Ovary (tissue), 9 donors: Measurements from ENCODE around the gene GSTT4. TPM values are rescaled to one million over a fixed set of nuclear protein-coding genes. Genes with fewer than 3 reads are reported as not detected.

Experiments used
- DNase-seq, 5 donors: peaks; one replicate each; pipeline ENCODE4 v3.0.0-alpha.2; 2019 to 2020
- H3K27ac ChIP-seq, 2 donors: fragments of 200-600 bp; one replicate each; pipeline versions ENCODE4 v1.5.1 to v1.8.0; 2019 to 2022
- H3K27me3 ChIP-seq: fragments of 200-600 bp; one replicate; pipeline ENCODE4 v1.8.0; 2022
- H3K36me3 ChIP-seq: fragments of 200-600 bp; sonication (generic); one replicate; pipeline ENCODE4 v1.5.1; 2019
- H3K4me1 ChIP-seq: one replicate; pipeline ENCODE4 v1.8.1; 2013; ENCODE audit warnings: mild to moderate bottlenecking, moderate library complexity; ENCODE audit not compliant: insufficient read depth
- H3K4me3 ChIP-seq: fragments of 200-600 bp; sonication (generic); one replicate; pipeline ENCODE4 v1.5.1; 2017
- H3K9me3 ChIP-seq, 2 donors: fragments of 200-600 bp in 1 of 2; sonication (generic) in 1 of 2; one replicate each; pipeline versions ENCODE4 v1.5.1 to v1.8.1; 2013 to 2019; ENCODE audit warnings: mild to moderate bottlenecking in 1 of 2, moderate library complexity in 1 of 2
- CTCF ChIP-seq, 3 donors: fragments of 450-650 bp in 2 of 3; fragments of 200-600 bp in 1 of 3; IDR thresholded peaks; one replicate each; pipeline versions ENCODE4 v1.5.1 to v1.8.0; 2016 to 2022; ENCODE audit warnings: antibody characterized with exemption in 3 of 3, mild to moderate bottlenecking in 1 of 3
- EP300 ChIP-seq: sonication (generic); formaldehyde crosslinking; IDR thresholded peaks from one replicate; pipeline ENCODE4 v1.6.1; 2017; ENCODE audit warnings: antibody characterized with exemption
- POLR2A ChIP-seq: fragments of 450-650 bp; IDR thresholded peaks from one replicate; pipeline ENCODE4 v1.6.1; 2017; ENCODE audit warnings: antibody characterized with exemption, mild to moderate bottlenecking, moderate library complexity
- WGBS, 3 donors: extraction: QIAGEN DNeasy Blood & Tissue Kit in 1 of 3; methylation state at CpG; one replicate each; pipeline versions ENCODE4 v1.1.5 to v1.1.7; 2013 to 2017; 5-methylcytosine and 5-hydroxymethylcytosine counted together
- intact Hi-C, 4 donors: fragments of 100-400 bp; cut with DNase I; formaldehyde crosslinking; loops; one replicate each; pipeline versions ENCODE4 v1.11.0 to v1.15.1; 2022 to 2023
- polyA plus RNA-seq, 2 donors: library from polyadenylated mRNA; stranded (reverse); fragments of 200-250 nt in 1 of 2; fragments of 350-450 nt in 1 of 2; fragmentation: Illumina TruSeq in 1 of 2; extraction: RNeasy Lipid Tissue Mini Kit (QIAGEN cat#74804) in 1 of 2; gene quantifications; one replicate each; pipeline ENCODE4 v1.2.3, GENCODE V29; 2013 to 2014
- total RNA-seq, 7 donors: library from RNA; depleted of rRNA in 2 of 7; stranded (reverse); fragments of >200 nt in 2 of 7; fragmentation: NEBNext Ultra II Directional in 3 of 7; extraction: Animal tissue kit (Norgen Biotek cat#: 25700) in 3 of 7; gene quantifications; one replicate each; pipeline versions ENCODE4 v1.1.0 to v1.2.4, GENCODE V29; 2016 to 2023
- donor health status: DM: no; HTN: no; CAD: no; lungs with moderate emphysema.
- donor health status: DM: no; HTN: no; CAD: no.
- donor health status: Bipolar disorder and iron deficiency.
- donor health status: DM: yes; HTN: yes; CAD: no.
- donor health status: DM: no; HTN: no; CAD: no.
- donor health status: DM: yes; HTN: yes; CAD: no.

GSTT4 gene
- total and polyA plus RNA-seq, 9 donors: not detected

GRCh38 chr22:24024354-24024753 lies 19.1 kb upstream of the GSTT4 start:
- H3K4me3 ChIP-seq: no peak overlapping the region
- H3K27me3 ChIP-seq: no peaks in the 10 kb centered on the region
- H3K9me3 ChIP-seq: no peaks in the 10 kb centered on the region
- H3K4me1 ChIP-seq: no peaks in the 10 kb centered on the region
- no peak for DNase-seq
- H3K36me3 ChIP-seq: no peaks in the 10 kb centered on the region
- intact Hi-C loops: no loop called here
- H3K27ac ChIP-seq: no peak overlapping the region
- WGBS, 3 donors: 96 to 99% (median 97%) methylated on average over 3 of the region's 3 CpGs
- TF ChIP-seq CTCF (IDR thresholded peaks at IDR 0.05): no peak
- TF ChIP-seq POLR2A: no peak
- TF ChIP-seq EP300: no peak

GRCh38 chr22:24023204-24023789 lies 18.0 kb upstream of the GSTT4 start:
- TF ChIP-seq POLR2A (no peak), EP300 (no peak), CTCF (IDR thresholded peaks at IDR 0.05) (no peak)
- H3K4me1 ChIP-seq: no peaks in the 10 kb centered on the region
- H3K4me3 ChIP-seq: no peak overlapping the region
- no peak overlapping the region for H3K27ac ChIP-seq
- H3K27me3 ChIP-seq: no peaks in the 10 kb centered on the region
- no peak for DNase-seq
- no peaks in the 10 kb centered on the region for H3K9me3 ChIP-seq
- H3K36me3 ChIP-seq: no peaks in the 10 kb centered on the region
- intact Hi-C loops: no loop called here

GRCh38 chr22:24021304-24021703 lies 16.1 kb upstream of the GSTT4 start:
- Histone ChIP-seq H3K4me1 (no peaks in the 10 kb centered on the region), H3K9me3 (no peaks in the 10 kb centered on the region), H3K36me3 (no peaks in the 10 kb centered on the region), H3K4me3 (no peak overlapping the region), H3K27me3 (no peaks in the 10 kb centered on the region), H3K27ac (no peak overlapping the region)
- TF ChIP-seq CTCF (IDR thresholded peaks at IDR 0.05): no peak
- no peak for TF ChIP-seq EP300
- TF ChIP-seq POLR2A: no peak
- WGBS, 3 donors: 97 to 99% (median 98%) methylated on average over 3 of the region's 3 CpGs
- no peak for DNase-seq
- intact Hi-C loops: no loop called here

GRCh38 chr22:24016156-24016555 lies 10.9 kb upstream of the GSTT4 start:
- 89 to 98% (median 95%) methylated on average over 1 of the region's 1 CpG for WGBS, 3 donors
- TF ChIP-seq CTCF (IDR thresholded peaks at IDR 0.05): no peak
- no peak for TF ChIP-seq EP300
- peaks cover 1% of the 10 kb centered on the region for H3K4me1 ChIP-seq

More at GRCh38 chr22:24016156-24016555, 10.9 kb upstream of the GSTT4 start:
- Histone ChIP-seq H3K27ac (no peak overlapping the region), H3K36me3 (no peaks in the 10 kb centered on the region), H3K4me3 (no peak overlapping the region), H3K9me3 (no peaks in the 10 kb centered on the region), H3K27me3 (no peaks in the 10 kb centered on the region)
- intact Hi-C loops: no loop called here
- DNase-seq: no peak
